Caco-2 (cell line): ENCODE results near the gene OGFOD3. TPM values are rescaled to one million over a fixed set of nuclear protein-coding genes. Genes with fewer than 3 reads are reported as not detected.
"Not testable (repeated sequence)": the region's sequence is repeated elsewhere in the genome, so short reads cannot be mapped to it uniquely, and the experiment has no call there.

Experiments used
- BruUV-seq: library from RNA; stranded (reverse); fragments of 400-500 nt; replicated peaks from 2 replicates; lab custom pipeline; 2021; lab: Mats Ljungman, UMichigan
- CTCF ChIA-PET: fragments of 300-600 bp; sonication (Branson Sonifier 250); formaldehyde crosslinking; loops from one replicate; lab custom pipeline; 2022; ENCODE audit warnings: antibody characterized with exemption; lab: Charles Lee
- POLR2A ChIA-PET: fragments of 300-600 bp; sonication (Branson Sonifier 250); formaldehyde crosslinking; loops from one replicate; lab custom pipeline; 2022; ENCODE audit warnings: antibody characterized with exemption; lab: Charles Lee
- DNase-seq, 2 experiments: peaks; one replicate each; pipeline versions ENCODE4 v3.0.0 to v3.0.0-alpha.2; 2020 to 2022
- H3K27me3 ChIP-seq: replicated peaks from 2 replicates; pipeline ENCODE4 v1.6.0; 2011; ENCODE audit warnings: low read length; ENCODE audit not compliant: control insufficient read depth, insufficient read depth
- H3K36me3 ChIP-seq: 2 replicates; pipeline ENCODE4 v1.5.1; 2011; ENCODE audit warnings: low read length; ENCODE audit not compliant: control insufficient read depth, insufficient read depth
- H3K4me1 ChIP-seq: fragments of 250-450 bp; sonication (Bioruptor Pico); 2 replicates; pipeline ENCODE4 v1.5.1; 2020; ENCODE audit warnings: mild to moderate bottlenecking
- H3K4me3 ChIP-seq: 2 replicates; pipeline ENCODE4 v1.5.1; 2011; ENCODE audit warnings: low read depth, mild to moderate bottlenecking, control low read depth, low read length
- H3K9me3 ChIP-seq: fragments of 250-450 bp; sonication (Bioruptor Pico); 2 replicates; pipeline ENCODE4 v1.5.1; 2020; ENCODE audit warnings: mild to moderate bottlenecking, moderate library complexity
- H3K27ac Mint-ChIP-seq: one replicate; pipeline ENCODE4 v1.8.0; 2022; ENCODE audit warnings: mixed read lengths; ENCODE audit not compliant: unreplicated experiment
- H3K27me3 Mint-ChIP-seq: one replicate; pipeline ENCODE4 v1.8.0; 2022; ENCODE audit warnings: mixed read lengths; ENCODE audit not compliant: insufficient read depth, unreplicated experiment
- H3K36me3 Mint-ChIP-seq: one replicate; pipeline ENCODE4 v1.8.0; 2022; ENCODE audit warnings: mild to moderate bottlenecking, mixed read lengths; ENCODE audit not compliant: insufficient read depth, unreplicated experiment
- H3K4me1 Mint-ChIP-seq: one replicate; pipeline ENCODE4 v1.8.0; 2022; ENCODE audit warnings: low read depth, mixed read lengths; ENCODE audit not compliant: unreplicated experiment
- H3K4me3 Mint-ChIP-seq: one replicate; pipeline ENCODE4 v1.8.0; 2022; ENCODE audit warnings: mild to moderate bottlenecking, moderate library complexity, mixed read lengths; ENCODE audit not compliant: unreplicated experiment
- H3K9me3 Mint-ChIP-seq: one replicate; pipeline ENCODE4 v1.8.0; 2022; ENCODE audit warnings: mixed read lengths; ENCODE audit not compliant: unreplicated experiment
- CTCF ChIP-seq, 2 experiments: fragments of 200-600 bp in 1 of 2; IDR thresholded peaks; 1 replicate in 1 of 2; 2 replicates in 1 of 2; pipeline versions ENCODE4 v1.5.1 to v1.8.0; 2011 to 2022; ENCODE audit warnings: antibody characterized with exemption in 1 of 2, control low read depth in 1 of 2, inconsistent platforms in 1 of 2, low read depth in 1 of 2, low read length in 1 of 2, mild to moderate bottlenecking in 1 of 2, moderate library complexity in 1 of 2; ENCODE audit not compliant: insufficient read depth in 1 of 2, severe bottlenecking in 1 of 2, unreplicated experiment in 1 of 2
- intact Hi-C: fragments of 100-400 bp; cut with micrococcal nuclease; formaldehyde crosslinking; loops from one replicate; pipeline ENCODE4 v1.10.0; 2022; ENCODE audit not compliant: unreplicated experiment
- total RNA-seq: library from RNA; stranded (reverse); gene quantifications from 2 replicates; pipeline ENCODE4 v1.2.3, GENCODE V29; 2022

OGFOD3 gene
- total RNA-seq, 1 experiment from 2014 or later: 51.2 TPM

DNA sequence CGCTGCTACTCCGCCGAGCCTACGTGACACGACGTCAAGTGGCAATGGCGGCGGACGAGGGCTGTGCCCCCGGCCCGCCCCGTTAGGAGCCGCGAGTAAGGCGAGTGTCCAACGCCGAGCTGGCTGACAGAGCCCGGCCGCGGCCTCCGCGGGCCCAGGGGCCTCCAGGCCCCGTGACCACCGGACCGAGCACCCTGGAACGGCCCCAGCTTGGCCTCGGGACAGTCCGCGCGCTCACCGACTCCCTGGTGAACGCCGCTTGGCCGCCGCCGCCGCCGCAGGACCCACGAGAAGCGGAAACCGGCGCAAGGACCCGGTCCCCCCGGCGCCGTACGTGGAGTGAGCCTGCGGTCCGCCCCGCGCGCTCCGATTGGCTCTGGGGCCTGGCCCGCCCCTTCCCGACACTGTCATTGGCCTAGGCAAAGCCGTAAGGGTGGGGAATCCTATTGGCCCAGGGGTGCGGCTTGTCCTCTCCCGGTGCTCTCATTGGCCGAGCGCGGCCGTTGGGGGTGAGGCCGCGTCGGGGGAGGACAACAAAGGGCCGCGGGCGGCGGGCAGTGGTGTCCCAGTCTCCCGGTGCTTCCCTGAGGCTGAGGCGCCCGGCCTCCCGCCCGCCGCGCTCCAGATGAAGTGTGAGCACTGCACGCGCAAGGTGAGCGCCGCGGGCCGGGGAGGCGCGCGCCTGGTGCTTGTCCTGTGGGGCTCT lies 39.9 kb upstream of the OGFOD3 start, which contains the start of gene NARF:
Gene NARF (plus strand): TSS at position 563 of the 706 bp plus-strand sequence. CDS start 63 bp downstream, at position 626.
- no peak for TF ChIP-seq CTCF (IDR thresholded peaks at IDR 0.05; ENCODE audit: insufficient read depth in 1 of 2, low read depth in 1 of 2, low read length in 1 of 2, severe bottlenecking in 1 of 2, unreplicated experiment in 1 of 2)
- CTCF ChIA-PET: no interaction called here
- intact Hi-C loops: loop anchor here (1.0 to 2.0 kb wide), 4 partner anchors 8 to 64 kb away; partner anchors contain the start of genes CYBC1, HEXD and OGFOD3
- Histone ChIP-seq H3K4me1 (peaks cover 22% of the 10 kb centered on the region), H3K4me3 (peak within 1 kb of the TSS; percentile 76), H3K27me3 (no peaks in the 10 kb centered on the region), H3K36me3 (0 out of 2 replicates have a peak, but pooled peaks cover 2% of the 10 kb centered on the region), H3K9me3 (no peaks in the 10 kb centered on the region)
- Mint-ChIP-seq H3K27ac (peak within 1 kb of the TSS; percentile 80), H3K9me3 (peaks cover 9% of the 10 kb centered on the region), H3K4me1 (peaks cover 22% of the 10 kb centered on the region), H3K4me3 (peak within 1 kb of the TSS; percentile 87), H3K27me3 (no peaks in the 10 kb centered on the region), H3K36me3 (peaks cover 45% of the 10 kb centered on the region)
- no TSS peak for BruUV-seq
- DNase-seq: peak; percentile 99 to 100
- POLR2A ChIA-PET: no interaction called here

DNA sequence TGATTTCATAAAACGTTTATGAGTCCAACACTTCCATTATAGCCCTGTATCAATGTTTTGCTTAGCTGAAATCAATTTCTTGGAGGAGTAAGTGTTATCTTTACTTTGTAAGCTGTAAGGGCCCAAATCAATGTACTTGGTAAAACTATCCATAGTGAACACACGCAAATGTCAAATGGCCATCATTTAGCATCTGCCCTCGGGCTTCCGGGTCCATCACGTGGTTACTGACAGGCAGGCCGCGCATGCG lies 39.5 kb upstream of the OGFOD3 start:
- H3K4me3 Mint-ChIP-seq: peak overlapping the region; percentile 87
- 0 out of 2 replicates have a peak, but pooled peaks cover 2% of the 10 kb centered on the region for H3K36me3 ChIP-seq
- no peaks in the 10 kb centered on the region for H3K9me3 ChIP-seq
- CTCF ChIA-PET: no interaction called here
- H3K4me1 ChIP-seq: peaks cover 22% of the 10 kb centered on the region
- BruUV-seq: TSS peak; percentile 89
- H3K9me3 Mint-ChIP-seq: peaks cover 9% of the 10 kb centered on the region
- no peak for DNase-seq
- POLR2A ChIA-PET: interaction anchor here (1.2 kb wide), 1 partner anchor 420 kb away, joined by 4 read pairs; the partner anchor contains the start of gene DCXR
- H3K27ac Mint-ChIP-seq: peak overlapping the region; percentile 80
- intact Hi-C loops: loop anchor here (1.0 to 2.0 kb wide), 4 partner anchors 8 to 65 kb away; partner anchors contain the start of genes CYBC1, HEXD and OGFOD3
- TF ChIP-seq CTCF (IDR thresholded peaks at IDR 0.05; ENCODE audit: insufficient read depth in 1 of 2, low read depth in 1 of 2, low read length in 1 of 2, severe bottlenecking in 1 of 2, unreplicated experiment in 1 of 2): no peak
- H3K27me3 ChIP-seq: no peaks in the 10 kb centered on the region
- H3K27me3 Mint-ChIP-seq: no peaks in the 10 kb centered on the region
- peaks cover 45% of the 10 kb centered on the region for H3K36me3 Mint-ChIP-seq
- H3K4me1 Mint-ChIP-seq: peaks cover 22% of the 10 kb centered on the region
- H3K4me3 ChIP-seq: peak overlapping the region; percentile 76

- POLR2A ChIA-PET: interaction anchor here (1.2 kb wide), 1 partner anchor 420 kb away, joined by 4 read pairs; the partner anchor contains the start of gene DCXR
- Mint-ChIP-seq H3K4me1 (peaks cover 18% of the 10 kb centered on the region), H3K27ac (peak overlapping the region; percentile 80), H3K4me3 (peak overlapping the region; percentile 87), H3K36me3 (peaks cover 41% of the 10 kb centered on the region), H3K27me3 (no peaks in the 10 kb centered on the region), H3K9me3 (peaks cover 9% of the 10 kb centered on the region)
- no TSS peak for BruUV-seq
- H3K36me3 ChIP-seq: no peaks in the 10 kb centered on the region
- H3K9me3 ChIP-seq: no peaks in the 10 kb centered on the region
- no peak for DNase-seq
- no peaks in the 10 kb centered on the region for H3K27me3 ChIP-seq
- intact Hi-C loops: no loop called here
- H3K4me1 ChIP-seq: peaks cover 22% of the 10 kb centered on the region
- no peak for TF ChIP-seq CTCF (IDR thresholded peaks at IDR 0.05; ENCODE audit: insufficient read depth in 1 of 2, low read depth in 1 of 2, low read length in 1 of 2, severe bottlenecking in 1 of 2, unreplicated experiment in 1 of 2)
- peak overlapping the region; percentile 76 for H3K4me3 ChIP-seq
- CTCF ChIA-PET: no interaction called here
Measured at GRCh38 chr17:82457073-82457928, 38.9 kb upstream of the OGFOD3 start.

GRCh38 chr17:82453706-82454105 lies 35.3 kb upstream of the OGFOD3 start:
- CTCF ChIA-PET, H3K4me3 Mint-ChIP-seq, H3K9me3 Mint-ChIP-seq, H3K27me3 Mint-ChIP-seq, POLR2A ChIA-PET, H3K27ac Mint-ChIP-seq, BruUV-seq, H3K27me3 ChIP-seq, intact Hi-C loops, H3K36me3 ChIP-seq, H3K9me3 ChIP-seq, H3K4me3 ChIP-seq: not testable (repeated sequence)
- Mint-ChIP-seq H3K4me1 (peaks cover 12% of the 10 kb centered on the region), H3K36me3 (peaks cover 27% of the 10 kb centered on the region)
- DNase-seq: peak in 1 of 2 experiments; percentile 53
- H3K4me1 ChIP-seq: peaks cover 25% of the 10 kb centered on the region
